ENCODE measurements around the gene ROMO1. TPM values are rescaled to one million over a fixed set of nuclear protein-coding genes. Genes with fewer than 3 reads are reported as not detected.
"Not testable (repeated sequence)": the region's sequence is repeated elsewhere in the genome, so short reads cannot be mapped to it uniquely, and the experiment has no call there.

Gene ROMO1
- total and polyA plus RNA-seq, 4 experiments from 2014 or later: 38.4 to 335 (median 158) TPM

DNA sequence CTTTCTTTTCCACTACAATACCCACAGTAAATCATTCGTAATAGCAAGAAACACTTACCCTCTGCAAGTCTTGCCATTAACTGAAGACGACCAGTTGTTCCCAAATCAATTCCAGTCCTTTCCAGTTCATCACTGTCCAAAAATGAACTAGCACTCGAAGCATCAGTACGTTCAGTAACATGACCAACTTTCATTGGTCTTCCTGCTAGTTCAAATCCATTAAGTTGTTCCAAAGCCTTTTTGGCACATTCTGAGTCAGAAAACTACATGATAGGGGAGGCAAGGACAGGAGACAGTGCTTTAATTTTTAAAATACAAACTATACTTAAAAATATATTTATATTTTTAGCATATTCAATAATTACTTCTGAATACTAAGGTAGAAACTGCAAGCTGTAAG, 14.9 kb downstream of the ROMO1 start:
- Mint-ChIP-seq H3K27ac (peak overlapping the region in 3 of 7 donors; percentile 13 to 80 (median 18)), H3K4me3 (no peak overlapping the region), H3K4me1 (peaks cover 35 to 72% (median 53%) of the 10 kb centered on the region in 4 donors), H3K9me3 (no peaks in the 10 kb centered on the region), H3K36me3 (peaks cover 57 to 79% of the 10 kb centered on the region in 2 donors), H3K27me3 (no peaks in the 10 kb centered on the region)
- Histone ChIP-seq H3K27ac (ENCODE audit: low read depth, low read length) (no peak overlapping the region), H3K9me3 (ENCODE audit: control insufficient read depth in 1 of 2, low read length in 2 of 2) (no peaks in the 10 kb centered on the region), H3K4me1 (ENCODE audit: insufficient read depth, low read length) (peaks cover 70% of the 10 kb centered on the region), H3K27me3 (ENCODE audit: insufficient read depth, low read length) (no peaks in the 10 kb centered on the region), H3K4me3 (ENCODE audit: low read length in 2 of 2) (no peak overlapping the region), H3K36me3 (ENCODE audit: insufficient read depth, low read length) (peaks cover 92% of the 10 kb centered on the region)
- DNase-seq: no peak
- intact Hi-C loops (cut with micrococcal nuclease): loop anchor here (2.0 kb wide), 1 partner anchor 17 kb away; no protein-coding TSS in a partner anchor
- ChIA-PET POLR2A (ENCODE audit: partially characterized antibody) (interaction anchor here (0.8 to 6.8 kb wide), 5 partner anchors 15 to 28 kb away, joined by 3 to 29 read pairs (median 9); partner anchors contain the start of genes NFS1, RBM39 and ROMO1), CTCF (ENCODE audit: partially characterized antibody) (interaction anchor here (1.0 to 1.2 kb wide), 2 partner anchors 17 to 113 kb away, joined by 3 read pairs; no protein-coding TSS in a partner anchor)

DNA sequence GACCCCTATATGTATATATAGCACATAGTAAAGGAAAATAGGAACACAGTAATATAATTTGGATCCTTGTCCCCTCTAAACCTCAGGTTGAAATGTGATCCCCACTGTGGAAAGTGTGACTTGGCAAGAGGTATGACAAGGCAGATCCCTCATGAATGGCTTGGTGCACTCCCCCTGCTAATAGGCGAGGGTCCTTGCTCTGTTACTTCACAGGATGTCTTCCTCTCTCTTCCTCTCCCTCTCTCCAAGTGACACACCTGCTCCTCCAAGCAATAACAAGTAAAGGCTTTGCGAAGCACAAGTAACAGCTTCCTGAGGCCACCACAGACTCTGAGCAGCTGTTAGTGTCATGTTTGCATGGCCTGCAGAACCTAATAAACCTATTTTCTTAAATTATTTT, 16.4 kb downstream of the ROMO1 start:
- Mint-ChIP-seq H3K4me1 (peaks cover 39 to 65% (median 53%) of the 10 kb centered on the region in 4 donors), H3K27me3 (no peaks in the 10 kb centered on the region), H3K36me3 (peaks cover 58 to 76% of the 10 kb centered on the region in 2 donors), H3K9me3 (no peaks in the 10 kb centered on the region), H3K27ac (peak overlapping the region in 2 of 7 donors; percentile 73 to 80), H3K4me3 (peak overlapping the region in 1 of 8 donors; percentile 26)
- Histone ChIP-seq H3K4me1 (ENCODE audit: insufficient read depth, low read length) (peaks cover 70% of the 10 kb centered on the region), H3K36me3 (ENCODE audit: insufficient read depth, low read length) (peaks cover 93% of the 10 kb centered on the region), H3K27ac (ENCODE audit: low read depth, low read length) (peak overlapping the region; percentile 1), H3K9me3 (ENCODE audit: control insufficient read depth in 1 of 2, low read length in 2 of 2) (no peaks in the 10 kb centered on the region), H3K4me3 (ENCODE audit: low read length in 2 of 2) (no peak overlapping the region), H3K27me3 (ENCODE audit: insufficient read depth, low read length) (no peaks in the 10 kb centered on the region)
- no peak for DNase-seq
- ChIA-PET POLR2A (ENCODE audit: partially characterized antibody) (interaction anchor here (1.7 to 1.8 kb wide), 2 partner anchors 16 to 27 kb away, joined by 5 to 11 read pairs; partner anchors contain the start of genes NFS1, RBM39 and ROMO1), CTCF (ENCODE audit: partially characterized antibody) (no interaction called here)
- intact Hi-C loops (cut with micrococcal nuclease): loop anchor here (2.0 kb wide), 1 partner anchor 15 kb away; no protein-coding TSS in a partner anchor

- peak overlapping the region in 1 of 8 donors; percentile 19 for H3K4me3 Mint-ChIP-seq
- POLR2A ChIA-PET (ENCODE audit: partially characterized antibody): interaction anchor here (0.6 to 1.8 kb wide), 2 partner anchors 13 to 16 kb away, joined by 3 to 5 read pairs; partner anchors contain the start of genes NFS1 and ROMO1
These were observed 17.1 kb downstream of the ROMO1 start for GRCh38 chr20:35716330-35716729.

DNA sequence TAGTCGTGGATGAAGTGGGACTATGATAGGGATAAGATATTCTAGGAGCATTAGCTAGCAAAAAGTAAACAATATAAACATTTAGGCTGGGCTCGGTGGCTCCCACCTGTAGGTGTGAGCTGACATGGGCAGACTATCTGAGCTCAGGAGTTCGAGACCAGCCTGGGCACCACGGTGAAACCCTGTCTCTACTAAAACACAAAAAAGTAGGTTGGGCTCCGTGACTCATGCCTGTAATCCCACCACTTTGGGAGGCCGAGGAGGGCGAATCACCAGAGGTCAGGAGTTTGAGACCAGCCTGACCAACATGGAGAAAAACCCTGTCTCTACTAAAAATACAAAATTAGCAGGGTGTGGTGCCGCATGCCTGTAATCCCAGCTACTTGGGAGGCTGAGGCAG, 19.1 kb downstream of the ROMO1 start:
- peaks cover 57 to 78% of the 10 kb centered on the region in 2 donors for H3K36me3 Mint-ChIP-seq
- ChIA-PET POLR2A (ENCODE audit: partially characterized antibody) (interaction anchor here (1.2 to 3.4 kb wide), 4 partner anchors 9 to 24 kb away, joined by 4 to 15 read pairs (median 8); partner anchors contain the start of genes NFS1, RBM39 and ROMO1), CTCF (ENCODE audit: partially characterized antibody) (interaction anchor here (1.5 to 1.8 kb wide), 2 partner anchors 21 to 166 kb away, joined by 4 to 6 read pairs; no protein-coding TSS in a partner anchor)
- peak overlapping the region in 3 of 7 donors; percentile 31 to 68 (median 52) for H3K27ac Mint-ChIP-seq
- DNase-seq; H3K9me3 ChIP-seq (ENCODE audit: control insufficient read depth in 1 of 2, low read length in 2 of 2); H3K27me3 Mint-ChIP-seq; intact Hi-C loops (cut with micrococcal nuclease); H3K9me3 Mint-ChIP-seq; H3K4me3 ChIP-seq (ENCODE audit: low read length in 2 of 2); H3K27ac ChIP-seq (ENCODE audit: low read depth, low read length); H3K27me3 ChIP-seq (ENCODE audit: insufficient read depth, low read length): not testable (repeated sequence)
- Histone ChIP-seq H3K4me1 (ENCODE audit: insufficient read depth, low read length) (peaks cover 65% of the 10 kb centered on the region), H3K36me3 (ENCODE audit: insufficient read depth, low read length) (peaks cover 93% of the 10 kb centered on the region)
- H3K4me3 Mint-ChIP-seq: peak overlapping the region in 3 of 8 donors; percentile 1 to 31 (median 20)
- H3K4me1 Mint-ChIP-seq: peaks cover 34 to 64% (median 49%) of the 10 kb centered on the region in 4 donors

More at GRCh38 chr20:35716330-35716729, 17.1 kb downstream of the ROMO1 start:
- H3K27ac Mint-ChIP-seq: peak overlapping the region in 1 of 7 donors; percentile 6
- H3K36me3 Mint-ChIP-seq: peaks cover 56 to 75% of the 10 kb centered on the region in 2 donors
- H3K27me3 ChIP-seq (ENCODE audit: insufficient read depth, low read length): no peaks in the 10 kb centered on the region
- H3K27me3 Mint-ChIP-seq: no peaks in the 10 kb centered on the region
- intact Hi-C loops (cut with micrococcal nuclease): no loop called here
- H3K4me1 ChIP-seq (ENCODE audit: insufficient read depth, low read length): peaks cover 68% of the 10 kb centered on the region
- CTCF ChIA-PET (ENCODE audit: partially characterized antibody): no interaction called here
- no peaks in the 10 kb centered on the region for H3K9me3 ChIP-seq (ENCODE audit: control insufficient read depth in 1 of 2, low read length in 2 of 2)
- no peak overlapping the region for H3K27ac ChIP-seq (ENCODE audit: low read depth, low read length)
- no peak overlapping the region for H3K4me3 ChIP-seq (ENCODE audit: low read length in 2 of 2)
- H3K9me3 Mint-ChIP-seq: no peaks in the 10 kb centered on the region
- no peak for DNase-seq
- H3K4me1 Mint-ChIP-seq: peaks cover 34 to 63% (median 50%) of the 10 kb centered on the region in 4 donors
- H3K36me3 ChIP-seq (ENCODE audit: insufficient read depth, low read length): peaks cover 93% of the 10 kb centered on the region

DNA sequence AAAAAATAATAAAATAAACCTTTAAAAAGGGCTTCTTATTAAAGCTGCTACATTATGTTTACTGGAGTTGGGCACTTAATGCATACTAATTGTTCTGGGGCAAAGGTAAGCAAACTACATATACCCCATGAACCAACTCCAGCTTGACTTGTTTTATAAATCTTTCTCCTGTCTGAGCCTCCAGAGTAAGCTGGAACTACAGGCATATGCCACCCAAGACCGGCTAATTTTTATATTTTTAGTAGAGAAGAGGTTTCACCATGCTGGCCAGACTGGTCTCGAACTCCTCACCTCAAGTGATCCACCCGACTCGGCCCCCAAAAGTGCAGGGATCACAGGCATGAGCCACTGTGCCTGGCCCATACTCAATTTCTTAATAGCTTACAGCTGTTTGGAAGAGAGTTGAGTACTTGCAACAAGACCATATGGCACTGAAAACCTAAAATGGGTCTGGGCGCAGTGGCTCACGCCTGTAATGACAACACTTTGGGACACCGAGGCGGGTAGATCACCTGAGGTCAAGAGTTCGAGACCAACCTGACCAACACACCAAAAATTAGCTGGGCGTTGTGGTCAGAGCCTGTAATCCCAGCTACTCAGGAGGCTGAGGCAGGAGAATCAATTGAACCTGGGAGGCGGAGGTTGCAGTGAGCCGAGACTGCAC, 19.9 kb downstream of the ROMO1 start:
- peaks cover 64% of the 10 kb centered on the region for H3K4me1 ChIP-seq (ENCODE audit: insufficient read depth, low read length)
- Mint-ChIP-seq H3K27ac (peak overlapping the region in 5 of 7 donors; percentile 24 to 73 (median 46)), H3K27me3 (no peaks in the 10 kb centered on the region), H3K4me1 (peaks cover 31 to 64% (median 46%) of the 10 kb centered on the region in 4 donors), H3K36me3 (peaks cover 60 to 74% of the 10 kb centered on the region in 2 donors), H3K4me3 (peak overlapping the region in 1 of 8 donors; percentile 17), H3K9me3 (no peaks in the 10 kb centered on the region)
- no peaks in the 10 kb centered on the region for H3K27me3 ChIP-seq (ENCODE audit: insufficient read depth, low read length)
- intact Hi-C loops (cut with micrococcal nuclease): no loop called here
- peaks cover 93% of the 10 kb centered on the region for H3K36me3 ChIP-seq (ENCODE audit: insufficient read depth, low read length)
- no peak for DNase-seq
- no peak overlapping the region for H3K4me3 ChIP-seq (ENCODE audit: low read length in 2 of 2)
- no peak overlapping the region for H3K27ac ChIP-seq (ENCODE audit: low read depth, low read length)
- CTCF ChIA-PET (ENCODE audit: partially characterized antibody): interaction anchor here (0.9 to 1.8 kb wide), 4 partner anchors 9 to 166 kb away, joined by 3 to 6 read pairs (median 4); no protein-coding TSS in a partner anchor
- POLR2A ChIA-PET (ENCODE audit: partially characterized antibody): interaction anchor here (0.9 to 3.4 kb wide), 7 partner anchors 9 to 49 kb away, joined by 3 to 15 read pairs (median 5); partner anchors contain the start of genes NFS1, RBM39 and ROMO1
- no peaks in the 10 kb centered on the region for H3K9me3 ChIP-seq (ENCODE audit: control insufficient read depth in 1 of 2, low read length in 2 of 2)

DNA sequence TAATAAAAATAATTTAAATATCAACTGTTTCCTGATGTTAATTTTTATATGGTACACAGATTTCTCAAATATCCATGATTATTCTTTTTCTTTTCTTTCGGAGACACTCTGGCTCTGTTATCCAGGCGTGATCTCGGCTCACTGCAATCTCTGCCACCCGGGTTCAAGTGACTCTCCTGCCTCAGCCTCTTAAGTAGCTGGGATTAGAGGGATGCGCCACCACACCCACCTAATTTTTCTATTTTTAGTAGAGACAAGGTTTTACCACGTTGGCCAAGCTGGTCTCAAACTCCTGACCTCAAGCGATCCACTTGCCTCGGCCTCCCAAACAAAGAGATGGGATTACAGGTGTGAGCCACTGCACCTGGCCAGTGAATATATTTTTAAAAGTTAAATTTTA, 20.5 kb downstream of the ROMO1 start:
- Mint-ChIP-seq H3K4me1 (peaks cover 28 to 62% (median 47%) of the 10 kb centered on the region in 4 donors), H3K9me3 (no peaks in the 10 kb centered on the region), H3K27ac (peak overlapping the region in 1 of 7 donors; percentile 73), H3K4me3 (no peak overlapping the region), H3K27me3 (no peaks in the 10 kb centered on the region), H3K36me3 (peaks cover 60 to 76% of the 10 kb centered on the region in 2 donors)
- peaks cover 64% of the 10 kb centered on the region for H3K4me1 ChIP-seq (ENCODE audit: insufficient read depth, low read length)
- no peak overlapping the region for H3K4me3 ChIP-seq (ENCODE audit: low read length in 2 of 2)
- H3K36me3 ChIP-seq (ENCODE audit: insufficient read depth, low read length): peaks cover 94% of the 10 kb centered on the region
- no peak for DNase-seq
- CTCF ChIA-PET (ENCODE audit: partially characterized antibody): interaction anchor here (0.9 to 1.8 kb wide), 3 partner anchors 9 to 166 kb away, joined by 3 to 4 read pairs (median 3); no protein-coding TSS in a partner anchor
- no peak overlapping the region for H3K27ac ChIP-seq (ENCODE audit: low read depth, low read length)
- no peaks in the 10 kb centered on the region for H3K27me3 ChIP-seq (ENCODE audit: insufficient read depth, low read length)
- POLR2A ChIA-PET (ENCODE audit: partially characterized antibody): interaction anchor here (0.9 to 3.4 kb wide), 6 partner anchors 10 to 49 kb away, joined by 3 to 15 read pairs (median 6); partner anchors contain the start of genes NFS1, RBM39 and ROMO1
- intact Hi-C loops (cut with micrococcal nuclease): loop anchor here (10.0 kb wide), 1 partner anchor 55 kb away; the partner anchor contains the start of gene PHF20
- no peaks in the 10 kb centered on the region for H3K9me3 ChIP-seq (ENCODE audit: control insufficient read depth in 1 of 2, low read length in 2 of 2)
